HL-60 (cell line): ENCODE measurements around the gene TEAD2.

ENCODE experiments used
- CTCF ChIP-seq: IDR thresholded peaks from one replicate; pipeline ENCODE4 v1.5.1; 2011; ENCODE audit warnings: low read length, control low read depth, inconsistent platforms; ENCODE audit not compliant: insufficient read depth
- GABPA ChIP-seq: IDR thresholded peaks from 2 replicates; pipeline ENCODE4 v1.6.1; 2012; ENCODE audit warnings: low read depth
- POLR2AphosphoS5 ChIP-seq: IDR thresholded peaks from 2 replicates; pipeline ENCODE4 v1.6.1; 2012; ENCODE audit warnings: low read depth
- REST ChIP-seq: IDR thresholded peaks from 2 replicates; pipeline ENCODE4 v1.6.1; 2012; ENCODE audit warnings: low read depth; ENCODE audit not compliant: insufficient replicate concordance

- TF ChIP-seq CTCF (no peak), REST (no peak), POLR2AphosphoS5 (no peak), GABPA (no peak)
Observed at GRCh38 chr19:49324801-49325576, 37.2 kb downstream of the TEAD2 start, which contains the start of gene SLC6A16.
